GM12892 (cell line): ENCODE data around the gene UPK3A.

ENCODE experiments used
- POLR2A ChIP-seq: IDR thresholded peaks from 2 replicates; pipeline ENCODE4 v1.6.1; 2011; ENCODE audit warnings: low read depth, low read length, control low read depth
- POLR2AphosphoS5 ChIP-seq: IDR thresholded peaks from 2 replicates; pipeline ENCODE4 v1.6.1; 2011; ENCODE audit warnings: low read depth, low read length, control low read depth
- TAF1 ChIP-seq: IDR thresholded peaks from 2 replicates; pipeline ENCODE4 v1.6.1; 2011; ENCODE audit warnings: low read depth, mild to moderate bottlenecking, control low read depth, low read length, borderline replicate concordance

DNA sequence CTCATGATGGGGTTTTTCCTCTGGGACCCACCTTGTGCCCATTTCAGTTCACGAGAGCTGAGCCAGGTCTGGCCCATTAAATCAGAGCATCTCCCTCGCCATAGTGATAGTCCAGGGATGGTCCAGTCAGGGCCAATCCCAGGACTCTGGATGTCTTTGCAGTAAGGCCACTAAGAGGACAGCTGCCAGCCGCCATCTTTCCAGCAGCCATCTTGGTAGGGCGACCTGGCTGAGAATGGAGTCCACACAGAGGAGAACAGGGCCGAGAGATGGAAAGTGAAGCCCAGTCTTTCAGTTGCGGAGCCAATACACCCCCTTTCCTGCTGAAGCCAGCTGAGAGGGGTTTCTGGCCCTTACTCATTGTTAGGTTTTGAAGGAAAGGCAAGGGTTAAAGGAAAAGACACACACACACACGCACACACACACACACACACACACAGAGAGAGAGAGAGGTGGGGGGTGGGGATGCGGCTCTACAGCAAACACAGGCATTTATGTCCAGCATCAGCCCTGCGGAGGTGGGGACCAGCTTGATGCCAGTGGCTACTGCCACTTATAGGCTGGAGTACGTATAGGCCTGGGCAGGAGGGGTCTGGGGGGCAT is 31.6 kb upstream of the UPK3A start:
- TF ChIP-seq POLR2A (no peak), POLR2AphosphoS5 (no peak), TAF1 (no peak)
